COLO829 (cell line): ENCODE results near the gene CNST.
"Not testable (repeated sequence)": the region's sequence is repeated elsewhere in the genome, so short reads cannot be mapped to it uniquely, and the experiment has no call there.

Experiments used
- DNase-seq: peaks from one replicate; pipeline ENCODE4 v3.0.0; 2012; ENCODE audit warnings: low spot score

The CNST gene

GRCh38 chr1:246678816-246679793 is 112.8 kb downstream of the CNST start:
- DNase-seq: no peak

DNA sequence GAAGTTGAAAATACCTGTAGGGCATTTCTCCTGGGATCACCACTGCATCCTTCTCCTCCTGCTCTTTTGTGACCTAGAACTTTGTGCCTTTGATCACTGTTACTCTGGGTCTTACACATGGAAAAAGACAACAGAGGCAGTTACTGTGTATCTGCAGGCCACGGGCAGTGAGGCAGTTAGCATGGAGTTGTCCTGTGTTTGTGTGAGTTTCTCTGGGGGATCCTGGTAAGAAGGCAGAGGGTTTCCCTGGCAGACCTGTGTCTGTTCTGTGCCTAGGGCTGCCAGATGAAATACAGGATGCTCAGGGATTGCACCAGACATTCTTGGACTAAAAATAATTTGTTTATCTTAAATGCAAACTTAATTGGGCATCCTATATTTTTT is 113.5 kb downstream of the CNST start:
- no peak for DNase-seq

DNA sequence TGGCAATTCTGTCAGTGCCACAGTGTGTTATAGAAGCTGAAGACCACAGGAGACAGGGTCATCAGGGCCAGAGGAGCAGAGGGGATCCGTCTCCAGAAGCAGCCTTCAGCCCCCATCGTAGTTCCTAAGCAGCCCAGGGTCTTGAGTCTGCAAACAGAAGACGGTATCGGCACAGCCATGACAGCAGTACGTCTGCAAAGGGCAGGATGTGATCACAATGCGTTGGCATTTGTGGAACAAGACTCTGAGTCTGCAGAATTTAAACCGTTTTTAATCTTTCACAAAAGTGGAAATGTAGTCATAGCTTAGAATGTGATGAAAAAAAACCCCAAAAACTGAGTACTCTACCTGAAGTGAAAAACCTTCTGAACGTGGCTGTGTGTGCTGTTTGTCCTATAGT is 113.9 kb downstream of the CNST start:
- no peak for DNase-seq

DNA sequence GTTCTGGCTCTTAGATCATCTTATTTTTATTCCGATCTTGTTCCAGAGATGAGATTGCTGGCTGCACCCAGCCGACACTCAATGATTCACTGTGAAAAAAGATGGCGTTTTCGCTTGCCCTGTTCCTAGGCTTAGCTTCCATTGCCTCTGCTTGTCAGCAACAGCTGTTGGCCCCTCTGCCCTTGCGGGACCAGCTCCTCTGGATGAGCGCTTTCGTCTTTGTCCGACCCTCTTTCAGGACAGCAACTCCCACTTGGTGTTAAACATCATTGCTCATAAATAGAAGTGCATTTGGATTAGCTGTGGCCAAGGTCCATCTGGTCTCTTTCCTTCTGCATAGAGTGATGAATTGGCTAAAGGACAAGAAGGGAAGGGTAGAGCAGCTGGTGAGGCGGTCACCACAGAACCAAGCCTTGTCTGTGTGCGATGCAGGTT is 114.5 kb downstream of the CNST start:
- no peak for DNase-seq

- DNase-seq: no peak
Observed at GRCh38 chr1:246681900-246682895, 115.9 kb downstream of the CNST start.

DNA sequence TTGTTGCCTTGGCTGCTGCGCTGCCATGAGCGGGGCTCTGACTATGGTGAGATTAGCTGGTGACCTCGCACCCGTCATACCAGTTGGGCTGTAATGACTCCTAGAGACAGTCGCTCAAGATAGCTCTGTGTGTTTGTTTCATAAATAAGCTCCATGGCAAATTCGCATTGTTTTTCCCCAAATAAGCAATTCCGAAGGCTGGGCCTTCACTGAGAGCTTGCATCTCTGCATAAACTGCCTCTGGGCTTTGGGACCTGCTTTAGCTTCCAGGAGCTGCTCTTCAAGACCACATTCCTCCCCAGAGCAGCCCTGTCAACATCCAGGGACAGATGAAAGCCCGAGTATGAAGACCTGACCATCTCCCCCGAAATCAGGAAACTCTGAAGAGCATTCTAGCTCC is 117.3 kb downstream of the CNST start:
- no peak for DNase-seq

- no peak for DNase-seq
Observed at GRCh38 chr1:246687002-246687401, 120.7 kb downstream of the CNST start.

GRCh38 chr1:246689409-246690008 is 123.3 kb downstream of the CNST start:
- DNase-seq: peak; percentile 91

DNA sequence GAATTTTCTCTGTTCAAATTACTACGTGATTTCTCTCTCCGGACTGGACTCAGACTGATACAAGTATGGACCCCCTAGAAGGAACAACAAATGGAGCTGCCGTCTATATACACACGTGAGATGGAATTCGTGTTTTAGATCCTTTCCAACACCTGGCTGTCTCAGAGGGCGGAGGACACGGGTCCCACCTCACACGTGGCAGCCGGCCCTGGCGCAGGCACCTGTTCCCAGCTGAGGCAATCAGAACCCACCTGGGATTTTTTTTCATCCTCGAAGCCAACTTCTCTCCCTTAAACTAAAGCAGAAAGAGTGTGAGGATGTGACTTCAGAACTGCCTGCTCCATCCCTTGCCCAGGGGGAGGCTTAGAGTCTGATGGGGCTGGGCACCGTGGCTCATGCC is 123.8 kb downstream of the CNST start:
- no peak for DNase-seq

- no peak for DNase-seq
Observed at GRCh38 chr1:246691622-246692495, 125.6 kb downstream of the CNST start.

GRCh38 chr1:246694213-246694895 is 128.1 kb downstream of the CNST start:
- DNase-seq: not testable (repeated sequence)

- no peak for DNase-seq
Observed at GRCh38 chr1:246695136-246695535, 128.9 kb downstream of the CNST start.

- DNase-seq: no peak
Observed at GRCh38 chr1:246695666-246696065, 129.4 kb downstream of the CNST start.

GRCh38 chr1:246698466-246699094 is 132.3 kb downstream of the CNST start:
- DNase-seq: no peak

DNA sequence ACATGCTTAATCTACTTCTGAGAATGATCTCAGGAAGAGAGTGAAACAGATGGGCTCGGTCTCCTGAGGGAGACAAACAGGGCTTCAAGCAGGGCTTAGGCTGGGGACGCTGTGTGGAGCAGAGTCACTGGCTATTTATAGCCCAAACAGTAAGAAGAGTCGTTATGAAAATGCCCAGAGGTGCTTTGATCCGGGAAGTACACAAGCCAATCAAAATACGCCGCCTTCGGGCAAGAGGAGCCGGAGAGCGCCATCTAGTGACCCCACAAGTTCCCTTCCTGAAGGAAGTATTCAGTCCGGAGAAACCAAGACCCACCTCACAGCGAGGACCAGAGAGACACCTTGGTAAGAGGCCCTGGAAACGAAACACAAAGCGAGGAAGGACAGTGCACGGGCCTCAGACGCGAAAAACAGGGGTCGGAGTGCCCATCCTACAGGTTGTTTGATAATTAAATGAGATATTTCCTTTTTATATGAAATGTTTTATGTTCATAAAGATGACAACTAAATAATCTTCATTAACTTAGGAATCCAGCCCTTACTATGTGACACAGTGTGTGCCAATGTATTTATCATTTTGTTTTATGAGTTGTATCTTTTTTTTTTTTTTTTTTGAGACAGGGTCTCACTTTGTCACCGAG is 133.0 kb downstream of the CNST start:
- DNase-seq: peak; percentile 99

DNA sequence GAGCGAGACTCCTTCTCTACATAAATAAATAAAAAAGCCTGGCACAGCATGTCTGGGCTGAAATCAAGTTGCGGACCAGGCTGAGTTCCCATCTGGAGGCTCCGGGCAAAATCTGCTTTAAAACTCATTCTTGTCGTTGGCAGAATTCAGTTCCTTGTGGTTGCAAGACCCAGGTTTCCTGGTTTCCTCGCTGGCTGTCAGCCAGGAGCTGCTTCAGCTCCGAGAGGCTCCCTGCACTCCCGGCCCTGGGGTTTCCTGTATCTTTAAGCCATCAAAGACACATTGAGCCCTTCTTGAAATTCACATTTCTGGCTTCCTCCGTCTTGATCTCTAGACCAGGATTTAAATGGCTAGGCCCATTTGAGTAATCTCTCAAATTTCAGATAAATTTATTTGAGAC is 137.3 kb downstream of the CNST start:
- no peak for DNase-seq

DNA sequence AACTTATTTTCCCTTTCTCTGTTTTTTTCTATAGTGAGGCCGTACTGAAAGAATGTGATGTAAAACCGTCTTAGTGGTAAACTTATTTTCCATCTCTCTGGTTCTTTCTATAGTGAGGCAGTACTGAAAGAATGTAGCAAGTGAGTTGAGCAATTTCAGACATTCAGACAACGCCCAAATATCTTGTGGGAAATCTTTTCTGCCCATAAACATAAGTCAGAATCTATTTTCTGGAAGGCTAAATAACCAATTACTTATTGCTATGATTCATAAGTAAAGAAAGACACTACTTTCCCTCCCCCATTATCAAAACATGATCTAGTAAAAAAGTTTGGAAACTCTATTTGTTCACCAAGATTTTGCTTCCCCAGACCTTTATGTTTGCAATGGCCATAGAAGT is 139.1 kb downstream of the CNST start:
- DNase-seq: no peak

GRCh38 chr1:246708166-246708565 is 141.9 kb downstream of the CNST start:
- no peak for DNase-seq

GRCh38 chr1:246709196-246709595 is 142.9 kb downstream of the CNST start:
- DNase-seq: no peak

DNA sequence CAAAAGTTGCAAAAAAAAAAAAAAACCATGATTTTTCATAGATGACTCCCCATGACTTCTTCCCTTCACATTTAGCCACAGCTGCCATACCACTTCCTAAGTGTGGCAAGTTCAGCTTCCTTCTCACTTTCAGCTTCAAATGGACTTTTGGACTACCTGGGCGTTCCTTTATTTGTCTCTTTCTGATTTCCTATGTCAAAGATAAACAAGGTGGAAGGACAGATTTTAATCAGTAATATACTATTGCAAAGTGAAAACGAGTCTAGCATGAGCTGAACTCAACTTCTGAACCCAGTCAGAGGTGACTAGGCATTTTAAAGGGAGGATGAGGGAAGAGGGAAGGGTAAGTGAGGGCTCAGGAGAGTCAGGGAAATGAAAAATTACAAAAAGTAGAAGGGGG is 143.6 kb downstream of the CNST start:
- DNase-seq: no peak
